ENCODE measurements around the gene AMY1B. TPM values are rescaled to one million over a fixed set of nuclear protein-coding genes. Genes with fewer than 3 reads are reported as not detected.
"Not testable (repeated sequence)": the region's sequence is repeated elsewhere in the genome, so short reads cannot be mapped to it uniquely, and the experiment has no call there.

AMY1B gene
- total RNA-seq, result not detected in 2 replicates
- polyA plus RNA-seq, result not detected in 2 replicates
- polyA plus RNA-seq (2011; cell fraction: cytosol; rRNA removed), result not detected in 2 replicates
- polyA plus RNA-seq (2011; cell fraction: nucleus; rRNA removed), result not detected in 2 replicates
- polyA plus RNA-seq (2012), result not detected in 2 replicates
- not detected in 2 replicates for polyA minus RNA-seq
- not detected for polyA minus RNA-seq (2011; cell fraction: cytosol; rRNA and poly(A)+ RNA removed)
- polyA minus RNA-seq (2011; cell fraction: nucleus; rRNA and poly(A)+ RNA removed), result not detected in 2 replicates
- not detected for Bru-seq, nascent RNA
- not detected for BruChase-seq, experiment 1, labeled RNA remaining after a 6-hour chase
- not detected for BruChase-seq, experiment 2, labeled RNA remaining after a 2-hour chase
- long read RNA-seq, result 0 reads

- H3K27me3 ChIP-seq (ENCODE audit: control insufficient read depth in 2 of 2, insufficient read depth in 2 of 2, low read length in 2 of 2); POLR2A ChIA-PET; intact Hi-C loops (cut with micrococcal nuclease); dilution Hi-C loops (cut with MboI; ENCODE audit: extremely low pct_ligation_motif_present, low sequenced_read_pairs); H3K4me1 ChIP-seq (ENCODE audit: control insufficient read depth, extremely low read depth, insufficient read depth, low read length); H3K9ac ChIP-seq (replicated peaks; ENCODE audit: extremely low read depth, insufficient read depth, low read length); H3K9me1 ChIP-seq (replicated peaks; ENCODE audit: control insufficient read depth, extremely low read depth, insufficient read depth, low read length); H2AFZ ChIP-seq (ENCODE audit: low read depth, low read length); BruUV-seq (replicated peaks); CTCF ChIA-PET; H4K20me1 ChIP-seq (replicated peaks; ENCODE audit: control insufficient read depth, extremely low read depth, insufficient read depth, low read length); H3K4me2 ChIP-seq (ENCODE audit: insufficient read depth, low read length); H3K4me3 ChIP-seq (replicated peaks in 1 of 3; ENCODE audit: insufficient read depth in 1 of 3, low read depth in 1 of 3, low read length in 3 of 3); H3K9me3 ChIP-seq (replicated peaks; ENCODE audit: control insufficient read depth, insufficient read depth, low read length); H3K36me3 ChIP-seq (ENCODE audit: control insufficient read depth in 2 of 2, extremely low read depth in 1 of 2, insufficient read depth in 2 of 2, low read length in 2 of 2); H3K27ac ChIP-seq (ENCODE audit: insufficient read depth, low read depth, low read length); DNase-seq (ENCODE audit: low read depth, low spot score); H3K79me2 ChIP-seq (ENCODE audit: control insufficient read depth, insufficient read depth, low read length); FAIRE-seq: not testable (repeated sequence)
These were observed at the start of gene AMY1B for GRCh38 chr1:103696110-103696509. Gene AMY1B (minus strand): TSS chr1:103696210. CDS start chr1:103695639, 571 bp downstream.

- H4K20me1 ChIP-seq (replicated peaks; ENCODE audit: control insufficient read depth, extremely low read depth, insufficient read depth, low read length); CTCF ChIA-PET; H3K9me3 ChIP-seq (replicated peaks; ENCODE audit: control insufficient read depth, insufficient read depth, low read length); dilution Hi-C loops (cut with MboI; ENCODE audit: extremely low pct_ligation_motif_present, low sequenced_read_pairs); intact Hi-C loops (cut with micrococcal nuclease); FAIRE-seq; H3K36me3 ChIP-seq (ENCODE audit: control insufficient read depth in 2 of 2, extremely low read depth in 1 of 2, insufficient read depth in 2 of 2, low read length in 2 of 2); H3K9me1 ChIP-seq (replicated peaks; ENCODE audit: control insufficient read depth, extremely low read depth, insufficient read depth, low read length); POLR2A ChIA-PET; H3K79me2 ChIP-seq (ENCODE audit: control insufficient read depth, insufficient read depth, low read length); H2AFZ ChIP-seq (ENCODE audit: low read depth, low read length); H3K4me2 ChIP-seq (ENCODE audit: insufficient read depth, low read length); H3K9ac ChIP-seq (replicated peaks; ENCODE audit: extremely low read depth, insufficient read depth, low read length); H3K27ac ChIP-seq (ENCODE audit: insufficient read depth, low read depth, low read length); BruUV-seq (replicated peaks); H3K4me1 ChIP-seq (ENCODE audit: control insufficient read depth, extremely low read depth, insufficient read depth, low read length); H3K27me3 ChIP-seq (ENCODE audit: control insufficient read depth in 2 of 2, insufficient read depth in 2 of 2, low read length in 2 of 2); DNase-seq (ENCODE audit: low read depth, low spot score); H3K4me3 ChIP-seq (replicated peaks in 1 of 3; ENCODE audit: insufficient read depth in 1 of 3, low read depth in 1 of 3, low read length in 3 of 3): not testable (repeated sequence)
These were observed 49.0 kb upstream of the AMY1B start for GRCh38 chr1:103745040-103745439.

DNA sequence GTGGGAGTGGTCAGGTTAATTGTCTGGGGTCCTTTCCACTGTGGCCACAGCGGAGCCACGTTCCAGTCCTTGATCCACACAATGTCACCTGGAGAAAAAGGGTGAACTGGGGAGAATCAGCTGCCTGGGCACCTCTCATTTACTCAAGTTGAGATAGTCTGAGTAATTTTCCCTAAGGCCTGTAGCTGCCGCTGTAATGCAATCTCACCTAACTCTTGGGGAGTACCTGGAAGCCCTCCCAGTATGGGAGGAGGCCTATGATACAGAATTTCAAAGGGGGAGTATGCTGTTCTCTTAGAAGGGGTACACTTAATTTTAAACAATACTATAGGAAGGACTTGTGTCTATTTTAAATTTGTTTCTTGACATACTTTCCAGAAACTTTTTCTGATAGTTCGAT is 48.4 kb upstream of the AMY1B start:
- H3K27ac ChIP-seq (ENCODE audit: insufficient read depth, low read depth, low read length); dilution Hi-C loops (cut with MboI; ENCODE audit: extremely low pct_ligation_motif_present, low sequenced_read_pairs); H3K79me2 ChIP-seq (ENCODE audit: control insufficient read depth, insufficient read depth, low read length); H3K9ac ChIP-seq (replicated peaks; ENCODE audit: extremely low read depth, insufficient read depth, low read length); H4K20me1 ChIP-seq (replicated peaks; ENCODE audit: control insufficient read depth, extremely low read depth, insufficient read depth, low read length); H3K4me1 ChIP-seq (ENCODE audit: control insufficient read depth, extremely low read depth, insufficient read depth, low read length); CTCF ChIA-PET; H3K36me3 ChIP-seq (ENCODE audit: control insufficient read depth in 2 of 2, extremely low read depth in 1 of 2, insufficient read depth in 2 of 2, low read length in 2 of 2); H3K9me3 ChIP-seq (replicated peaks; ENCODE audit: control insufficient read depth, insufficient read depth, low read length); H3K4me3 ChIP-seq (replicated peaks in 1 of 3; ENCODE audit: insufficient read depth in 1 of 3, low read depth in 1 of 3, low read length in 3 of 3); DNase-seq (ENCODE audit: low read depth, low spot score); H3K4me2 ChIP-seq (ENCODE audit: insufficient read depth, low read length); H2AFZ ChIP-seq (ENCODE audit: low read depth, low read length); POLR2A ChIA-PET; FAIRE-seq; H3K9me1 ChIP-seq (replicated peaks; ENCODE audit: control insufficient read depth, extremely low read depth, insufficient read depth, low read length); H3K27me3 ChIP-seq (ENCODE audit: control insufficient read depth in 2 of 2, insufficient read depth in 2 of 2, low read length in 2 of 2); BruUV-seq (replicated peaks); intact Hi-C loops (cut with micrococcal nuclease): not testable (repeated sequence)

DNA sequence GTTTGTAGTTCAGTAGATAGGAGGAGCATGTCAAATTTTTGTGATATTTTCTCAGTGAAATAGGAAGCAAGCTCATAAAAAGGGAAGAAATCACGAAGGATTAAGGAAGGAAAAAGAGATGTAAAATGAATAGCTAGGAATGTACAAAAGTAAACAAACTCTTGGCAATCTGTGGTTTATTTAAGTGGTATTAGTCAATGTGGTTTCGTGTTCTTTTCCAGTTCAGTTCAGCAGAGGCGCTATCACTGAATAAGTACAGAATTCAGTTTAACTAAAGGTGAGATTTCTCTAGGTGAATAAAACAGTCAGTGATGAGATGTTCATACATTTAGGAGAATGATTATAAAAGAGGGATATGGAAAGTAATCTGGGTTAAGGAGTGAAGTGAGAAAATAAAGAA is 42.0 kb upstream of the AMY1B start:
- H3K79me2 ChIP-seq (ENCODE audit: control insufficient read depth, insufficient read depth, low read length); dilution Hi-C loops (cut with MboI; ENCODE audit: extremely low pct_ligation_motif_present, low sequenced_read_pairs); H2AFZ ChIP-seq (ENCODE audit: low read depth, low read length); H3K4me1 ChIP-seq (ENCODE audit: control insufficient read depth, extremely low read depth, insufficient read depth, low read length); POLR2A ChIA-PET; H4K20me1 ChIP-seq (replicated peaks; ENCODE audit: control insufficient read depth, extremely low read depth, insufficient read depth, low read length); H3K9me3 ChIP-seq (replicated peaks; ENCODE audit: control insufficient read depth, insufficient read depth, low read length); H3K9ac ChIP-seq (replicated peaks; ENCODE audit: extremely low read depth, insufficient read depth, low read length); BruUV-seq (replicated peaks); H3K27me3 ChIP-seq (ENCODE audit: control insufficient read depth in 2 of 2, insufficient read depth in 2 of 2, low read length in 2 of 2); H3K9me1 ChIP-seq (replicated peaks; ENCODE audit: control insufficient read depth, extremely low read depth, insufficient read depth, low read length); CTCF ChIA-PET; H3K36me3 ChIP-seq (ENCODE audit: control insufficient read depth in 2 of 2, extremely low read depth in 1 of 2, insufficient read depth in 2 of 2, low read length in 2 of 2); intact Hi-C loops (cut with micrococcal nuclease); FAIRE-seq; H3K27ac ChIP-seq (ENCODE audit: insufficient read depth, low read depth, low read length); H3K4me3 ChIP-seq (replicated peaks in 1 of 3; ENCODE audit: insufficient read depth in 1 of 3, low read depth in 1 of 3, low read length in 3 of 3); H3K4me2 ChIP-seq (ENCODE audit: insufficient read depth, low read length); DNase-seq (ENCODE audit: low read depth, low spot score): not testable (repeated sequence)
